SK-N-MC (cell line): Measurements from ENCODE around the gene CAMK1D.

Source experiments
- EZH2 ChIP-seq: fragments of 200-600 bp; sonication (generic); IDR thresholded peaks from one replicate; pipeline ENCODE4 v1.6.1; 2017; ENCODE audit warnings: antibody characterized with exemption
- POLR2AphosphoS5 ChIP-seq: IDR thresholded peaks from 2 replicates; pipeline ENCODE4 v1.6.1; 2012; ENCODE audit warnings: mild to moderate bottlenecking, low read depth, low read length, borderline replicate concordance

DNA sequence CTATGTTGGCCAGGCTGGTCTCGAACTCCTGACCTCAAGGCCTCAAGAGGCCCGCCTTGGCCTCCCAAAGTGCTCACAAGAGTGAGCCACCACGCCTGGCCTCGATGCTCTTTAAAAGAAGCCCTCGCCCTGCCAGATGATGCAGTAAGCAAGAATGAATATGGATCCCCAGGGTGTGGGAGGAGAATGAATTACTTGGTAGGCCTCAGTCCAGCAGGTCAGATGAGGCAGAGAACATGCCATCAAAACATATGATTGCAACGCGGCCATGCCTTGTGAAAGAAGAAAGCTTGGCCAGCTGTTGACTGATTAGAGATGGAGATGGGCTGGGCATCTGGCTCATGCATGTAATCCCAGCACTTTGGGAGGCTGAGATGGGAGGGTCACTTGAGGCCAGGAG is 68.7 kb downstream of the CAMK1D start:
- TF ChIP-seq EZH2, result no peak
- no peak for TF ChIP-seq POLR2AphosphoS5
